Spinal cord (tissue), 10 donors: Measurements from ENCODE around the gene MT1H. TPM values are rescaled to one million over a fixed set of nuclear protein-coding genes. Genes with fewer than 3 reads are reported as not detected.
A peak's percentile ranks its signal among the peaks of the same experiment; 100 is the strongest.
"Not testable (repeated sequence)": the region's sequence is repeated elsewhere in the genome, so short reads cannot be mapped to it uniquely, and the experiment has no call there.

ENCODE experiments used
- DNase-seq, 6 donors: peaks; one replicate each; pipeline versions ENCODE4 v3.0.0 to v3.0.0-alpha.2; 2013 to 2015; ENCODE audit warnings: low spot score in 6 of 6, low read depth in 4 of 6
- H3K27ac ChIP-seq: one replicate; pipeline ENCODE4 v1.5.1; 2013; ENCODE audit warnings: low read depth, low read length, control low read depth
- H3K27me3 ChIP-seq: one replicate; pipeline ENCODE4 v1.6.1; 2013; ENCODE audit warnings: low read length; ENCODE audit not compliant: control insufficient read depth, insufficient read depth
- H3K36me3 ChIP-seq: one replicate; pipeline ENCODE4 v1.6.1; 2013; ENCODE audit warnings: low read length; ENCODE audit not compliant: control insufficient read depth, insufficient read depth
- H3K4me1 ChIP-seq: one replicate; pipeline ENCODE4 v1.6.1; 2013; ENCODE audit warnings: low read length; ENCODE audit not compliant: control insufficient read depth, insufficient read depth
- H3K4me3 ChIP-seq: one replicate; pipeline ENCODE4 v1.5.1; 2013; ENCODE audit warnings: low read depth, low read length, control low read depth
- H3K9me3 ChIP-seq: one replicate; pipeline ENCODE4 v1.6.1; 2013; ENCODE audit warnings: low read length; ENCODE audit not compliant: control insufficient read depth, insufficient read depth
- WGBS: methylation state at CpG from one replicate; pipeline ENCODE4 v1.1.5; 2013; ENCODE audit warnings: missing lambda C conversion rate; ENCODE audit not compliant: insufficient coverage; 5-methylcytosine and 5-hydroxymethylcytosine counted together
- long read RNA-seq, 4 donors: transcript quantifications; one replicate each; lab custom pipeline, GENCODE V29; 2026
- polyA plus RNA-seq, 2 donors: library from polyadenylated mRNA; unstranded; fragments of 120-200 nt; gene quantifications; one replicate each; pipeline ENCODE4 v1.2.1, GENCODE V29; 2013; ENCODE audit not compliant: insufficient read length in 2 of 2
- total RNA-seq, 2 donors: library from RNA; depleted of rRNA in 1 of 2; stranded (reverse); fragments of 120-200 nt in 1 of 2; fragments of >200 nt in 1 of 2; gene quantifications; one replicate each; pipeline versions ENCODE4 v1.2.3 to v1.2.4, GENCODE V29; 2013 to 2014
- donor health status: healthy.

The MT1H gene
- 1 to 10 TPM in 1 of 2 donors, not detected in 1; 1.1 TPM for total RNA-seq
- polyA plus RNA-seq = not detected
- long read RNA-seq, donor 1 = 0 reads
- long read RNA-seq, donor 2, partial matches to known transcripts = 0 of 3 reads
- long read RNA-seq, donor 2, other reads (novel, unspliced or antisense) = 0 of 3 reads
- long read RNA-seq, donor 3 = 0 reads
- long read RNA-seq, donor 4 = 0 reads

- H3K4me3 ChIP-seq = no peak within 1 kb of the TSS
- peaks cover 17% of the 10 kb centered on the region for H3K4me1 ChIP-seq
- no peaks in the 10 kb centered on the region for H3K36me3 ChIP-seq
- no peaks in the 10 kb centered on the region for H3K9me3 ChIP-seq
- no peak for DNase-seq
- 10% methylated on average over 37 of the region's 38 CpGs for WGBS
- H3K27ac ChIP-seq = no peak within 1 kb of the TSS
- H3K27me3 ChIP-seq = peaks cover 73% of the 10 kb centered on the region
Measured at GRCh38 chr16:56669005-56669839, at the start of gene MT1H. Gene MT1H (plus strand): TSS chr16:56669814. CDS start chr16:56669885, 71 bp downstream.

GRCh38 chr16:56620339-56620897, 49.2 kb upstream of the MT1H start:
- H3K27ac ChIP-seq = no peak overlapping the region
- H3K27me3 ChIP-seq = peaks cover 36% of the 10 kb centered on the region
- H3K4me3 ChIP-seq = no peak overlapping the region
- 93% methylated on average over 5 of the region's 8 CpGs for WGBS
- no peaks in the 10 kb centered on the region for H3K9me3 ChIP-seq
- peaks cover 27% of the 10 kb centered on the region for H3K4me1 ChIP-seq
- no peak for DNase-seq
- H3K36me3 ChIP-seq = no peaks in the 10 kb centered on the region

- not testable (repeated sequence) for H3K36me3 ChIP-seq, H3K9me3 ChIP-seq, H3K27ac ChIP-seq, H3K4me3 ChIP-seq, DNase-seq
- Histone ChIP-seq H3K27me3 (peaks cover 40% of the 10 kb centered on the region), H3K4me1 (peaks cover 36% of the 10 kb centered on the region)
- 68% methylated on average over 4 of the region's 4 CpGs for WGBS
Measured at GRCh38 chr16:56621665-56622445, 47.8 kb upstream of the MT1H start.

- DNase-seq, H3K4me3 ChIP-seq, H3K27ac ChIP-seq, H3K36me3 ChIP-seq, H3K9me3 ChIP-seq: not testable (repeated sequence)
- peaks cover 27% of the 10 kb centered on the region for H3K27me3 ChIP-seq
- WGBS = 86% methylated on average over 4 of the region's 5 CpGs
- H3K4me1 ChIP-seq = peaks cover 22% of the 10 kb centered on the region
Measured at GRCh38 chr16:56623184-56623583, 46.4 kb upstream of the MT1H start.

GRCh38 chr16:56623637-56624036, 46.0 kb upstream of the MT1H start:
- Histone ChIP-seq H3K36me3 (no peaks in the 10 kb centered on the region), H3K4me1 (peaks cover 19% of the 10 kb centered on the region), H3K27me3 (peaks cover 25% of the 10 kb centered on the region), H3K4me3 (no peak overlapping the region), H3K27ac (no peak overlapping the region), H3K9me3 (no peaks in the 10 kb centered on the region)
- no CpG with 5 or more reads among the region's 2 CpGs for WGBS
- DNase-seq = no peak

GRCh38 chr16:56625140-56625942, 44.3 kb upstream of the MT1H start, which contains the start of gene MT1E:
Gene MT1E (plus strand): TSS chr16:56625781. CDS start chr16:56625852, 71 bp downstream.
- peak within 1 kb of the TSS; percentile 53 for H3K4me3 ChIP-seq
- H3K27ac ChIP-seq = peak within 1 kb of the TSS; percentile 81
- DNase-seq = peak in 2 of 6 donors; percentile 53 to 74
- no peaks in the 10 kb centered on the region for H3K9me3 ChIP-seq
- H3K36me3 ChIP-seq = no peaks in the 10 kb centered on the region
- peaks cover 19% of the 10 kb centered on the region for H3K4me1 ChIP-seq
- H3K27me3 ChIP-seq = peaks cover 21% of the 10 kb centered on the region
- WGBS = under 1% methylated on average over 62 of the region's 62 CpGs

GRCh38 chr16:56625943-56626654, 43.5 kb upstream of the MT1H start:
- no peaks in the 10 kb centered on the region for H3K36me3 ChIP-seq
- H3K4me1 ChIP-seq = peaks cover 19% of the 10 kb centered on the region
- no peak for DNase-seq
- WGBS = 25% methylated on average over 13 of the region's 16 CpGs
- peak overlapping the region; percentile 52 for H3K4me3 ChIP-seq
- no peaks in the 10 kb centered on the region for H3K9me3 ChIP-seq
- peaks cover 26% of the 10 kb centered on the region for H3K27me3 ChIP-seq
- H3K27ac ChIP-seq = peak overlapping the region; percentile 81

- Histone ChIP-seq H3K27me3 (peaks cover 32% of the 10 kb centered on the region), H3K9me3 (no peaks in the 10 kb centered on the region), H3K27ac (no peak overlapping the region), H3K36me3 (no peaks in the 10 kb centered on the region), H3K4me3 (no peak overlapping the region), H3K4me1 (peaks cover 19% of the 10 kb centered on the region)
- WGBS = 75% methylated on average over 3 of the region's 7 CpGs
- no peak for DNase-seq
Measured at GRCh38 chr16:56626685-56627084, 42.9 kb upstream of the MT1H start.
